ENCODE measurements around the gene ZFP36L2. TPM values are rescaled to one million over a fixed set of nuclear protein-coding genes. Genes with fewer than 3 reads are reported as not detected.
A peak's percentile ranks its signal among the peaks of the same experiment; 100 is the strongest.

Gene ZFP36L2
- total and polyA plus RNA-seq, 2 donors (not counting 1 experiment from before 2014, with no cell fraction given) = 94.9 to 482 TPM

DNA sequence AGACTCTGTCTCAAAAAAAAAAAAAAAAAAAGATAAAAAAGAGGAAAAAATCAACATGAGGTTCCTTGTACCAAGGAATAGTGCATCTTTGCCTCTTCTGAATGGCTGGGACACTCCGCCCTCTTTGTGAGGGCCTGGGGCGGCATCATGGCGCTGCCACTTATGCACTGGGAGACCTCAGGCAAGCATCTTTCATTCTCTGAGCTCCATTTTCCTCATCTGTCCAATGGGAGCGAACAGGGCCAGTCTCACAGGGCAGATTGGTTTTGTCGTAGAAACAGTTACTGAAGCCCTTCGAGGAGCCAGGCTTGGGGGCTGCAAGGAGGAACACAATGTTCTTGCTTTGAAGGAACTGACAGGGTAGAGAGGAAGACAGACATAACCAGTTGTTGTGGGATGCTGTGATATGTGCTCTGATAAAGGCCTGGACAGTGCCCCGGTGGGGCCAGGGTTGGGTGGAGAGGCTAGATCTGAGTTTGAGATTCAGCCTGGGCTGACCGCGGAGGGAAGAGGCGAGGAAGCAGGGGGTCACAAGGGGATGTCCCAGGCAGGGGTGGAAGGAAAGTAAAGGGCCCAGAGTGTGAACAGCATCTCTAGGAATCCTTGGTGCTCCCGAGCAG lies 14.1 kb downstream of the ZFP36L2 start:
- Histone ChIP-seq H3K36me3 (replicated peaks in 1 of 2; ENCODE audit: control extremely low read depth in 1 of 2, control insufficient read depth in 1 of 2, extremely low read depth in 1 of 2, insufficient read depth in 2 of 2, low read length in 1 of 2) (no peaks in the 10 kb centered on the region), H3K9me3 (ENCODE audit: control extremely low read depth in 1 of 3, control insufficient read depth in 2 of 3, insufficient read depth in 1 of 3, low read length in 2 of 3) (no peaks in the 10 kb centered on the region), H3K27ac (ENCODE audit: low read length in 2 of 2) (peak overlapping the region in 1 of 2 donors; percentile 36), H3K4me3 (ENCODE audit: control extremely low read depth in 1 of 5, extremely low read depth in 1 of 5, insufficient read depth in 1 of 5, low read depth in 2 of 5, low read length in 4 of 5) (no peak overlapping the region), H3K9ac (ENCODE audit: low read length) (no peak overlapping the region), H3K4me1 (ENCODE audit: control insufficient read depth in 2 of 2, insufficient read depth in 2 of 2, low read length in 2 of 2) (peaks cover 29 to 37% of the 10 kb centered on the region in 2 donors), H4K20me1 (ENCODE audit: control insufficient read depth, insufficient read depth, low read length, poor library complexity, severe bottlenecking) (no peaks in the 10 kb centered on the region), H2AFZ (ENCODE audit: insufficient read depth, low read depth, low read length, poor library complexity, severe bottlenecking) (no peak overlapping the region), H3K79me2 (ENCODE audit: control insufficient read depth, insufficient read depth, low read length) (peaks cover 6% of the 10 kb centered on the region), H3K27me3 (replicated peaks in 1 of 4; ENCODE audit: control extremely low read depth in 1 of 4, control insufficient read depth in 3 of 4, insufficient read depth in 4 of 4, low read length in 3 of 4) (no peaks in the 10 kb centered on the region), H3K4me2 (replicated peaks; ENCODE audit: low read depth, low read length, poor library complexity, severe bottlenecking) (peak overlapping the region; percentile 36)
- TF ChIP-seq EZH2 (IDR thresholded peaks at IDR 0.05; ENCODE audit: borderline replicate concordance, insufficient read depth, low read depth, low read length, poor library complexity, severe bottlenecking) = no peak
- TF ChIP-seq, protein P1, sequence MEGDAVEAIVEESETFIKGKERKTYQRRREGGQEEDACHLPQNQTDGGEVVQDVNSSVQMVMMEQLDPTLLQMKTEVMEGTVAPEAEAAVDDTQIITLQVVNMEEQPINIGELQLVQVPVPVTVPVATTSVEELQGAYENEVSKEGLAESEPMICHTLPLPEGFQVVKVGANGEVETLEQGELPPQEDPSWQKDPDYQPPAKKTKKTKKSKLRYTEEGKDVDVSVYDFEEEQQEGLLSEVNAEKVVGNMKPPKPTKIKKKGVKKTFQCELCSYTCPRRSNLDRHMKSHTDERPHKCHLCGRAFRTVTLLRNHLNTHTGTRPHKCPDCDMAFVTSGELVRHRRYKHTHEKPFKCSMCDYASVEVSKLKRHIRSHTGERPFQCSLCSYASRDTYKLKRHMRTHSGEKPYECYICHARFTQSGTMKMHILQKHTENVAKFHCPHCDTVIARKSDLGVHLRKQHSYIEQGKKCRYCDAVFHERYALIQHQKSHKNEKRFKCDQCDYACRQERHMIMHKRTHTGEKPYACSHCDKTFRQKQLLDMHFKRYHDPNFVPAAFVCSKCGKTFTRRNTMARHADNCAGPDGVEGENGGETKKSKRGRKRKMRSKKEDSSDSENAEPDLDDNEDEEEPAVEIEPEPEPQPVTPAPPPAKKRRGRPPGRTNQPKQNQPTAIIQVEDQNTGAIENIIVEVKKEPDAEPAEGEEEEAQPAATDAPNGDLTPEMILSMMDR (IDR thresholded peaks at IDR 0.05) = no peak
- H3K27ac Mint-ChIP-seq = peak overlapping the region; percentile 84
- no peaks in the 10 kb centered on the region for H3K27me3 Mint-ChIP-seq
- peaks cover 46% of the 10 kb centered on the region for H3K4me1 Mint-ChIP-seq
- intact Hi-C loops (cut with micrococcal nuclease) = no loop called here
- CTCF ChIA-PET = interaction anchor here (1.0 to 21.8 kb wide), 3 partner anchors 17 to 78 kb away, joined by 5 to 449 read pairs (median 8); no protein-coding TSS in a partner anchor
- ATAC-seq (ENCODE audit: low read depth) (no peak), DNase-seq (no peak)
- 71% methylated on average over 11 of the region's 11 CpGs for WGBS (ENCODE audit: insufficient coverage)
- POLR2A ChIA-PET = interaction anchor here (0.7 to 1.3 kb wide), 3 partner anchors 9 to 158 kb away, joined by 4 to 7 read pairs (median 6); partner anchors contain the start of gene ZFP36L2
- peak overlapping the region; percentile 54 for H3K4me3 Mint-ChIP-seq
- no peaks in the 10 kb centered on the region for H3K9me3 Mint-ChIP-seq (ENCODE audit: insufficient read depth)
